HG03575 (cell line): ENCODE results near the gene MBTPS2.

ENCODE experiments used
- ATAC-seq: cut with Tn5 transposase; IDR thresholded peaks from one replicate; pipeline ENCODE4 v1.9.1; 2021; ENCODE audit not compliant: unreplicated experiment, insufficient number of reproducible peaks, low FRiP score; ENCODE audit errors: extremely low read depth

The MBTPS2 gene

GRCh38 chrX:21929209-21929608 lies 89.8 kb downstream of the MBTPS2 start:
- no peak for ATAC-seq

GRCh38 chrX:21930986-21931385 lies 91.6 kb downstream of the MBTPS2 start:
- no peak for ATAC-seq

GRCh38 chrX:21932292-21933002 lies 93.0 kb downstream of the MBTPS2 start:
- ATAC-seq: no peak

- no peak for ATAC-seq
Observed at GRCh38 chrX:21933077-21933476, 93.7 kb downstream of the MBTPS2 start.

GRCh38 chrX:21934414-21934813 lies 95.0 kb downstream of the MBTPS2 start:
- ATAC-seq: no peak
